Measurements from ENCODE around the gene PRKAR1B. TPM values are rescaled to one million over a fixed set of nuclear protein-coding genes. Genes with fewer than 3 reads are reported as not detected.

The PRKAR1B gene
- total RNA-seq, 2 experiments from 2014 or later: 22.5 to 41.6 TPM

GRCh38 chr7:756231-756927 lies 29.3 kb upstream of the PRKAR1B start:
- Histone ChIP-seq H3K79me2 (ENCODE audit: insufficient read depth, low read depth, low read length) (no peaks in the 10 kb centered on the region), H3K4me1 (ENCODE audit: insufficient read depth, low read length, poor library complexity, severe bottlenecking) (no peaks in the 10 kb centered on the region), H3K36me3 (ENCODE audit: insufficient read depth, low read length) (peaks cover 83% of the 10 kb centered on the region), H3K9me3 (ENCODE audit: low read length) (no peaks in the 10 kb centered on the region), H3K9me2 (ENCODE audit: insufficient read depth, low read length) (no peaks in the 10 kb centered on the region), H2AFZ (ENCODE audit: low read length) (no peak overlapping the region), H4K20me1 (ENCODE audit: insufficient read depth, low read length) (no peaks in the 10 kb centered on the region), H3K4me2 (ENCODE audit: low read length) (no peak overlapping the region), H3K27ac (ENCODE audit: low read depth, low read length, poor library complexity, severe bottlenecking) (no peak overlapping the region), H3K4me3 (ENCODE audit: low read depth, low read length, poor library complexity, severe bottlenecking) (no peak overlapping the region)
- ChIA-PET POLR2A (no interaction called here), CTCF (ENCODE audit: unreplicated experiment) (no interaction called here)
- TF ChIP-seq CTCF (conservative IDR thresholded peaks at IDR 0.05; ENCODE audit: low read length): no peak
- DNase-seq (ENCODE audit: low spot score): no peak
- intact Hi-C loops (cut with micrococcal nuclease; ENCODE audit: unreplicated experiment): no loop called here
- no TSS peak for BruUV-seq (replicated peaks)

- Histone ChIP-seq H4K20me1 (ENCODE audit: insufficient read depth, low read length) (no peaks in the 10 kb centered on the region), H3K9me2 (ENCODE audit: insufficient read depth, low read length) (no peaks in the 10 kb centered on the region), H2AFZ (ENCODE audit: low read length) (no peak overlapping the region), H3K27ac (ENCODE audit: low read depth, low read length, poor library complexity, severe bottlenecking) (no peak overlapping the region), H3K4me3 (ENCODE audit: low read depth, low read length, poor library complexity, severe bottlenecking) (no peak overlapping the region), H3K4me1 (ENCODE audit: insufficient read depth, low read length, poor library complexity, severe bottlenecking) (no peaks in the 10 kb centered on the region), H3K79me2 (ENCODE audit: insufficient read depth, low read depth, low read length) (no peaks in the 10 kb centered on the region), H3K4me2 (ENCODE audit: low read length) (no peak overlapping the region), H3K9me3 (ENCODE audit: low read length) (no peaks in the 10 kb centered on the region), H3K36me3 (ENCODE audit: insufficient read depth, low read length) (peaks cover 82% of the 10 kb centered on the region)
- no peak for DNase-seq (ENCODE audit: low spot score)
- no TSS peak for BruUV-seq (replicated peaks)
- CTCF ChIA-PET (ENCODE audit: unreplicated experiment): interaction anchor here (0.6 kb wide), 1 partner anchor 404 kb away, joined by 4 read pairs; no protein-coding TSS in a partner anchor
- TF ChIP-seq CTCF (conservative IDR thresholded peaks at IDR 0.05; ENCODE audit: low read length) (no peak), EZH2phosphoT487 (IDR thresholded peaks at IDR 0.05; ENCODE audit: borderline replicate concordance, low read depth, low read length) (no peak)
- POLR2A ChIA-PET: no interaction called here
- intact Hi-C loops (cut with micrococcal nuclease; ENCODE audit: unreplicated experiment): no loop called here
Observed at GRCh38 chr7:755413-755805, 28.3 kb upstream of the PRKAR1B start.

GRCh38 chr7:754531-755412 lies 27.7 kb upstream of the PRKAR1B start:
- no peak for TF ChIP-seq CTCF (conservative IDR thresholded peaks at IDR 0.05; ENCODE audit: low read length)
- no peak for TF ChIP-seq EZH2phosphoT487 (IDR thresholded peaks at IDR 0.05; ENCODE audit: borderline replicate concordance, low read depth, low read length)
- POLR2A ChIA-PET: interaction anchor here (0.7 kb wide), 1 partner anchor 13 kb away, joined by 3 read pairs; no protein-coding TSS in a partner anchor
- H3K9me2 ChIP-seq (ENCODE audit: insufficient read depth, low read length): no peaks in the 10 kb centered on the region
- H3K4me3 ChIP-seq (ENCODE audit: low read depth, low read length, poor library complexity, severe bottlenecking): no peak overlapping the region
- no peaks in the 10 kb centered on the region for H3K79me2 ChIP-seq (ENCODE audit: insufficient read depth, low read depth, low read length)
- CTCF ChIA-PET (ENCODE audit: unreplicated experiment): no interaction called here
- no peak for DNase-seq (ENCODE audit: low spot score)
- H4K20me1 ChIP-seq (ENCODE audit: insufficient read depth, low read length): no peaks in the 10 kb centered on the region
- no peaks in the 10 kb centered on the region for H3K4me1 ChIP-seq (ENCODE audit: insufficient read depth, low read length, poor library complexity, severe bottlenecking)
- BruUV-seq (replicated peaks): no TSS peak
- H3K27ac ChIP-seq (ENCODE audit: low read depth, low read length, poor library complexity, severe bottlenecking): no peak overlapping the region
- H3K9me3 ChIP-seq (ENCODE audit: low read length): no peaks in the 10 kb centered on the region
- H3K36me3 ChIP-seq (ENCODE audit: insufficient read depth, low read length): peaks cover 82% of the 10 kb centered on the region
- H2AFZ ChIP-seq (ENCODE audit: low read length): no peak overlapping the region
- intact Hi-C loops (cut with micrococcal nuclease; ENCODE audit: unreplicated experiment): no loop called here
- H3K4me2 ChIP-seq (ENCODE audit: low read length): no peak overlapping the region
